RWPE1 (cell line): ENCODE results near the gene SH3RF3.

Experiments
- CTCF ChIA-PET: fragments of 350-600 bp; sonication (Branson Sonifier 250); formaldehyde crosslinking; extraction: SDS; loops from one replicate; lab custom pipeline; 2021; lab: Yijun Ruan, JAX
- POLR2A ChIA-PET: fragments of 400-600 bp; formaldehyde crosslinking; extraction: SDS; loops from one replicate; lab custom pipeline; 2020; ENCODE audit warnings: antibody characterized with exemption; ENCODE audit not compliant: low non-redundant PET; lab: Yijun Ruan, JAX
- DNase-seq: peaks from one replicate; pipeline ENCODE4 v3.0.0; 2012; ENCODE audit warnings: low spot score
- H3K27ac ChIP-seq: fragments of 450-650 bp; 2 replicates; pipeline ENCODE4 v1.5.1; 2017
- TF ChIP-seq, protein P1 (sequence below): fragments of 450-650 bp; conservative IDR thresholded peaks from 2 replicates; pipeline ENCODE4 v1.5.1; 2017; ENCODE audit warnings: low read depth, mild to moderate bottlenecking

Gene SH3RF3

DNA sequence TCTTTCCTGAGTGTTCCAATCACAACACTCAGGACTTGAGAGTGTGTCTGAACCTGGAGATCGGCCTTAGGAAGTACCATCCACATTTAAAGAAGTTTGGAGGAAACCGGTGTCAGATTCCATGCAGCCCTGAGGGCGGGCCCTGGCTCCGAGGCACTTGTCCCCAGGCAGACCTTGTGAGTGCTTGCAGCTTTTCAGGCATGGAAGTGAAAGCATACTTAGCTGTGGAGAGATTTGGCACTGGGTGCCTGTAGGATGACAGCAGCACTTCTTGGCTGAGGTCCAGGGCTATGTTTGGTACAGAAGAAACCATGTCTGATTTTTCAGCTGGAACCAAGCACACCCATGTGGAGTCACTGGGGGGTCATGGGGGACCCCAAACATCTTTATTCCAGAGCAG lies 253.9 kb downstream of the SH3RF3 start:
- H3K27ac ChIP-seq, result peak overlapping the region; percentile 43
- peak; percentile 20 for DNase-seq
- TF ChIP-seq, protein P1, sequence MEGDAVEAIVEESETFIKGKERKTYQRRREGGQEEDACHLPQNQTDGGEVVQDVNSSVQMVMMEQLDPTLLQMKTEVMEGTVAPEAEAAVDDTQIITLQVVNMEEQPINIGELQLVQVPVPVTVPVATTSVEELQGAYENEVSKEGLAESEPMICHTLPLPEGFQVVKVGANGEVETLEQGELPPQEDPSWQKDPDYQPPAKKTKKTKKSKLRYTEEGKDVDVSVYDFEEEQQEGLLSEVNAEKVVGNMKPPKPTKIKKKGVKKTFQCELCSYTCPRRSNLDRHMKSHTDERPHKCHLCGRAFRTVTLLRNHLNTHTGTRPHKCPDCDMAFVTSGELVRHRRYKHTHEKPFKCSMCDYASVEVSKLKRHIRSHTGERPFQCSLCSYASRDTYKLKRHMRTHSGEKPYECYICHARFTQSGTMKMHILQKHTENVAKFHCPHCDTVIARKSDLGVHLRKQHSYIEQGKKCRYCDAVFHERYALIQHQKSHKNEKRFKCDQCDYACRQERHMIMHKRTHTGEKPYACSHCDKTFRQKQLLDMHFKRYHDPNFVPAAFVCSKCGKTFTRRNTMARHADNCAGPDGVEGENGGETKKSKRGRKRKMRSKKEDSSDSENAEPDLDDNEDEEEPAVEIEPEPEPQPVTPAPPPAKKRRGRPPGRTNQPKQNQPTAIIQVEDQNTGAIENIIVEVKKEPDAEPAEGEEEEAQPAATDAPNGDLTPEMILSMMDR, result no peak
- ChIA-PET POLR2A (no interaction called here), CTCF (interaction anchor here (0.5 to 0.9 kb wide), 3 partner anchors 76 to 127 kb away, joined by 3 read pairs; no protein-coding TSS in a partner anchor)

DNA sequence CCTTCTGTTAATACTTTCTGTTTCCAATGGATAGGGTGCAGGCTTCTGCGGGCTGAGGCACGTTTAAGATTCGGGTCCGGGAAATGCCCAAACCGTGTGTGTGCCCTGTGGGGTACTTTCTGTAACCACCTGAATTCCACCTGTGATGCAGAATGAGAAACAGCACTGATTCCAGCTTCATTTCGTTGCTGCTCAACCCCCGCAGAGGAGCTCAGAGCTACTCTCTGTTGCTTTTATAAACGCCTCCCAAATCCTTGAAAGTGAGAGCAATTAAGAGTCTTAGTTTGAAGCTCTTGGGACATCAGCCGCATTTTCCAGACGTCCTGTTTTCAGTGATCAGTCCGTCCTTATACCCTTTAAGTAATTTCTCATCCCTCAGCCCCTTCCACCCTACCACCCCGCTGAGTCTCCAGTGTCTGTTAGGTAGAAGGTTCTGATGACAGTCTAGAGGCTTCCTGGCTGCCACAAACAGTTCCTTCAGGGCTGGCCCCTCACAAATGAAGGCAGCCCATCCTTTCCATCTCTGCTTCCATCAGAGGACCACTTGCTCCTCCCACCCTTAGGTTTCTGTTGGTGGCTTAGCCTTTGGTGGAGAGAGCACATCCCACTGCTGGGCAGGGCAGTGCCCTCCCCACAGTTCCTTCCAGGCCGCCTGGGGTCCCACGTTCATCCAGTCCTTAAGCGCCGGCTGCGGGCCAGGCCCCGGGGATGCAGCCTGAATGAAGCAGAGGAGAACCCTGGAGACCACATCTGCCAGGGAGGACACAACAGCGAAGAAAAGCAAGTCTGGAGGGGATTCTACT lies 254.7 kb downstream of the SH3RF3 start:
- CTCF ChIA-PET, result interaction anchor here (0.5 to 0.9 kb wide), 2 partner anchors 75 to 127 kb away, joined by 3 read pairs; no protein-coding TSS in a partner anchor
- H3K27ac ChIP-seq, result peak overlapping the region; percentile 43; the same call in 1 of the 2 replicates
- TF ChIP-seq, protein P1, result no peak
- POLR2A ChIA-PET, result no interaction called here
- DNase-seq, result no peak

DNA sequence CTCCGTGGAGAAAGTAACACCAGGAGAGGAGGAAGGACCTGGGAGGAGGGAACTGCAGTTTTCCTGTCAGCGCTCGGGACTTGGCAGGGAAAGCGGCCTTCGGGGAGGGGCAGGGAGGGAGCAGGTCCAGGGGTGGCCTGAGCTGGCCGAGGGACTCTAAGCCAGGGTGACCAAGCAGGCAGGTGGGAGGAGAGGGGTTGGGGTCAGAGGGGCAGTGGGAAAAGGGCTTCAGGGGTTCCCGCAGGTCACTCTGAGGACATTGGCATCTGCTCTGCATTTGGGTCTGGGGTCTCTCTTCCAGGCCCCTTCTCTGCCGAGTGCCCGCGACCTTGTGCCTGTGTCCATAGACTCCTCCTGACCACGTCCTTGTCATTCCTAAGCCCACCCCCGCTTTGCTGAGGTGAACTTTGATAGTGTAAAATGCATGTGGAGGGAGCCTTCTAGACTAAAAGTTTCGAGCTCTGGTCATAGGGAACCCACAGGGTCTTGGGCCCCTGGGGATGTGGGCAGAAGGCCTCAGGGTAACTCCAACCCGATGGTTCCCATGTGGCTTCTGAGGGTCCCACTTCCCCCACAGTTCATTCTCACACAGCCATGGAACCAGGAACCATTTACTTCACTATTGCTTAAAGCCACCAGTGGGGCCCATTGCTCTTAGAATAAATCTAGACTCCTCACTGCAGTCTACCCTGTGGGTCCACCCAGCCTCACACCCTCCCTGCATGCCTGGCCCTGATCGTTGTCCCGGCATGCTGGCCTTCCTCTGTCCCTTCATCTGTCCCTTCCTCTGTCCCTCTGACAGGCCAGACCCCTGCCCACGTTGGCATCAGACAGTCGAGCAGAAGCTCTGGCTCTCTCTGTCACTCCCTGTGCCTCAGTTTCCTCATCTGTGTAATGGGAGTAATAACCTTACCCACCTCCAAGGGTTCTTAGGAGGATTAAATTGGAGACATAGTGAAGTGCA lies 255.6 kb downstream of the SH3RF3 start:
- POLR2A ChIA-PET, result no interaction called here
- DNase-seq, result no peak
- no peak overlapping the region for H3K27ac ChIP-seq
- TF ChIP-seq, protein P1, result no peak
- CTCF ChIA-PET, result no interaction called here

DNA sequence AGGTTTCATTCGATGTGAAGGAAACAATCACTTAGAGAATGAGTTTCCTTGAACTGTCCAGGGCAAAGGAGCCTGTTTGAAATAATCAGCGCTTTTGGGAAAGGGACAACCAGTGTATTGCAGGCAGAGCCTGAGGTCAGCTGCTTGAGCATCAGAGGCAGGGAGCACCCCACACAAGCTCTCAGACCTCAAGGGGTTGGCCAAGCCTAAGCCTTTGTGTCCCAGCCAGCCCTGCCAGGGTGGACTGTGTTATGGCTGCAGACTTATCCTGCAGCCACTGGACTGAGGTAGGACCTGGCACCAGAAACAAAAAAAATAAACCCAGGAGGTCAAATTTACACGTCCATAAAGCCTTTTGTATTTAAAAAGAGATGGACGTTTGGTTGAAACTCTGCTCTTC lies 256.5 kb downstream of the SH3RF3 start:
- ChIA-PET CTCF (interaction anchor here (0.7 kb wide), 1 partner anchor 305 kb away, joined by 3 read pairs; no protein-coding TSS in a partner anchor), POLR2A (no interaction called here)
- TF ChIP-seq, protein P1, result no peak
- H3K27ac ChIP-seq, result no peak overlapping the region
- no peak for DNase-seq

DNA sequence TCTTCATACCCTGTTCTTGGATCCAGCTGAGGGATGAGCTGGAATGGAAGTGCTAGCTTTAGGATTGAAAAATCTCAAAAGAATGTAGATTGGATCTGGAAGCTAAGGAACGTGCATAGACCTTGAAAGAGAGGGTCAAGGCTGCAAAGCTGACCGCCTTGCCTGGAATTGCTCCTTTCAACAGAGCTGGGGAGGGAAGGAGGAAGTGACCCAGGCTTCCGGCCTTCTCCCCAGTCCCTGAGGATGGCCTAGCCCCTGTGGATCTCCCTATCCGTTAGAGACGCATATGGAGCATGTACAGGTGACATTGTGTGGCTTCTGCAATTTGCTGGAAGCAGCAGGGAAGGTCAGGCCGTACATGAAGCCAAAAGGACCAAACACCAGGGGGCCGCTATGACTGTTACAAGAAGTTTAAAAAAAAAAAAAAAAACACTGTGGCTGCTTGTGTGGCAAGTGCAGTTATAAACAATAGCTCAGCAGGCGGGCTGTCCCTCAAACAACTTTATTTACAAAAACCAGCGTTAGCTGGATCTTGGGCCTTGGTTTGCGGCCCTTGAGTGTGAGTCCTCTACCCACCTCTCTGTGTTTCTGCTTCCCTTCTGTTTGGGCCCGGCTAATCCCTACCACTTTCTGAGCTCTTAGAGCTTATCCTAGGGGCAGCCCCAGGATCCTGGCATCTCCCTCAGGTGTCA lies 257.1 kb downstream of the SH3RF3 start:
- no peak for DNase-seq
- H3K27ac ChIP-seq, result no peak overlapping the region
- ChIA-PET CTCF (interaction anchor here (0.7 kb wide), 1 partner anchor 57 kb away, joined by 3 read pairs; no protein-coding TSS in a partner anchor), POLR2A (interaction anchor here (0.6 kb wide), 1 partner anchor 667 kb away, joined by 3 read pairs; the partner anchor contains the start of gene RANBP2)
- TF ChIP-seq, protein P1, result no peak
